Panc1 (cell line): ENCODE data around the gene ESRRG. TPM values are rescaled to one million over a fixed set of nuclear protein-coding genes. Genes with fewer than 3 reads are reported as not detected.

ENCODE experiments used
- ATAC-seq: fragments of 200-7000 bp; cut with Tn5 transposase; 2 replicates; pipeline ENCODE4 v1.9.1; 2020; ENCODE audit warnings: mild to moderate bottlenecking, moderate library complexity
- BruUV-seq: library from RNA; stranded (reverse); fragments of 400-500 nt; replicated peaks from 2 replicates; lab custom pipeline; 2021; lab: Mats Ljungman, UMichigan
- CTCF ChIA-PET: fragments of 300-600 bp; sonication (Branson Sonifier 250); formaldehyde crosslinking; loops from one replicate; lab custom pipeline; 2022; ENCODE audit warnings: antibody characterized with exemption; lab: Charles Lee
- POLR2A ChIA-PET: fragments of 300-600 bp; sonication (Branson Sonifier 250); formaldehyde crosslinking; loops from one replicate; lab custom pipeline; 2022; ENCODE audit warnings: antibody characterized with exemption; lab: Charles Lee
- DNase-seq: peaks from one replicate; pipeline ENCODE4 v3.0.0-alpha.2; 2010; ENCODE audit warnings: low read depth, low spot score
- H3K27ac ChIP-seq: 2 replicates; pipeline ENCODE4 v1.5.1; 2011; ENCODE audit warnings: mild to moderate bottlenecking, low read length, inconsistent platforms
- H3K27me3 ChIP-seq: fragments of 200-500 bp; sonication (Bioruptor generic); 2 replicates; pipeline ENCODE4 v1.6.0; 2014; ENCODE audit warnings: low read length, inconsistent platforms; ENCODE audit not compliant: control insufficient read depth, insufficient read depth
- H3K36me3 ChIP-seq: fragments of 200-500 bp; sonication (Bioruptor generic); 2 replicates; pipeline ENCODE4 v1.5.1; 2014; ENCODE audit warnings: inconsistent platforms, mild to moderate bottlenecking, low read length, moderate library complexity; ENCODE audit not compliant: control insufficient read depth, insufficient read depth
- H3K4me1 ChIP-seq: 2 replicates; pipeline ENCODE4 v1.5.1; 2011; ENCODE audit warnings: inconsistent platforms, mild to moderate bottlenecking, low read length, moderate library complexity; ENCODE audit not compliant: control insufficient read depth, insufficient read depth
- H3K4me3 ChIP-seq, 2 experiments: 2 replicates each; pipeline ENCODE4 v1.5.1; 2011 to 2012; ENCODE audit warnings: low read depth in 2 of 2, low read length in 2 of 2, mild to moderate bottlenecking in 2 of 2, inconsistent platforms in 1 of 2, moderate library complexity in 1 of 2
- H3K9me3 ChIP-seq: fragments of 200-500 bp; sonication (Bioruptor generic); 2 replicates; pipeline ENCODE4 v1.5.1; 2014; ENCODE audit warnings: low read depth, mild to moderate bottlenecking, inconsistent platforms, low read length, moderate library complexity; ENCODE audit not compliant: control insufficient read depth, insufficient read depth
- CTCF ChIP-seq: fragments of 450-650 bp; IDR thresholded peaks from 2 replicates; pipeline ENCODE4 v1.5.1; 2017; ENCODE audit warnings: mild to moderate bottlenecking
- POLR2AphosphoS5 ChIP-seq: IDR thresholded peaks from 2 replicates; pipeline ENCODE4 v1.6.1; 2012; ENCODE audit warnings: mild to moderate bottlenecking, low read depth, low read length, moderate library complexity
- REST ChIP-seq, 2 experiments: IDR thresholded peaks; 2 replicates each; pipeline ENCODE4 v1.6.1; 2011 to 2012; ENCODE audit warnings: low read depth in 2 of 2, control low read depth in 1 of 2, low read length in 1 of 2, mild to moderate bottlenecking in 1 of 2, moderate library complexity in 1 of 2; ENCODE audit not compliant: insufficient read depth in 1 of 2
- SIN3A ChIP-seq: IDR thresholded peaks from 2 replicates; pipeline ENCODE4 v1.6.1; 2012; ENCODE audit warnings: low read depth, mild to moderate bottlenecking, low read length, moderate library complexity, borderline replicate concordance; ENCODE audit not compliant: insufficient read depth
- TCF7L2 ChIP-seq: IDR thresholded peaks from 2 replicates; pipeline ENCODE4 v1.6.1; 2011; ENCODE audit warnings: mild to moderate bottlenecking, low read depth, low read length, inconsistent platforms
- in situ Hi-C: cut with HindIII; loops from 2 replicates; pipeline ENCODE4 v1.10.0; 2016; ENCODE audit warnings: low sequenced_read_pairs, low pct_unique_long_range_greater_than_20kb
- intact Hi-C: fragments of 100-400 bp; cut with micrococcal nuclease; formaldehyde crosslinking; loops from one replicate; pipeline ENCODE4 v1.10.0; 2022; ENCODE audit not compliant: unreplicated experiment
- total RNA-seq: library from RNA; stranded (reverse); gene quantifications from one replicate; pipeline ENCODE4 v1.2.1, GENCODE V29; 2021; ENCODE audit not compliant: unreplicated experiment

ESRRG gene
- total RNA-seq, 1 experiment from 2014 or later = not detected

- Histone ChIP-seq H3K27me3 (no peaks in the 10 kb centered on the region), H3K27ac (no peak overlapping the region), H3K36me3 (no peaks in the 10 kb centered on the region), H3K4me1 (no peaks in the 10 kb centered on the region), H3K9me3 (no peaks in the 10 kb centered on the region), H3K4me3 (no peak overlapping the region)
- intact Hi-C loops = no loop called here
- no peak for TF ChIP-seq REST (IDR thresholded peaks at IDR 0.05; ENCODE audit: insufficient read depth in 1 of 2, low read depth in 2 of 2, low read length in 1 of 2)
- no peak for TF ChIP-seq TCF7L2
- ChIA-PET CTCF (no interaction called here), POLR2A (no interaction called here)
- in situ Hi-C loops = no loop called here
- DNase-seq (no peak), ATAC-seq (no peak)
- BruUV-seq = no TSS peak
Observed at GRCh38 chr1:216766633-216767327, 43.6 kb upstream of the ESRRG start.

- in situ Hi-C loops = no loop called here
- H3K36me3 ChIP-seq = no peaks in the 10 kb centered on the region
- BruUV-seq = no TSS peak
- intact Hi-C loops = no loop called here
- H3K27me3 ChIP-seq = no peaks in the 10 kb centered on the region
- DNase-seq (no peak), ATAC-seq (no peak)
- H3K4me1 ChIP-seq = no peaks in the 10 kb centered on the region
- H3K4me3 ChIP-seq = no peak overlapping the region; a peak in 1 of 4 replicates
- H3K9me3 ChIP-seq = no peaks in the 10 kb centered on the region
- ChIA-PET CTCF (no interaction called here), POLR2A (no interaction called here)
- TF ChIP-seq SIN3A = no peak
- TF ChIP-seq POLR2AphosphoS5 = no peak
- no peak for TF ChIP-seq REST (IDR thresholded peaks at IDR 0.05; ENCODE audit: insufficient read depth in 1 of 2, low read depth in 2 of 2, low read length in 1 of 2)
- TF ChIP-seq TCF7L2 = no peak
- no peak for TF ChIP-seq CTCF
- H3K27ac ChIP-seq = no peak overlapping the region
Observed at GRCh38 chr1:216765346-216766300, 42.4 kb upstream of the ESRRG start.
